Endodermal cell (in vitro differentiated cells): ENCODE measurements around the gene SNX5. TPM values are rescaled to one million over a fixed set of nuclear protein-coding genes. Genes with fewer than 3 reads are reported as not detected.

Source experiments
- DNase-seq: peaks from one replicate; pipeline ENCODE4 v3.0.0-alpha.2; 2017
- H3K27ac ChIP-seq: 2 replicates; pipeline ENCODE4 v1.5.1; 2013; ENCODE audit warnings: mild to moderate bottlenecking, low read depth, low read length, moderate library complexity
- H3K27me3 ChIP-seq: 2 replicates; pipeline ENCODE4 v1.6.1; 2013; ENCODE audit warnings: mild to moderate bottlenecking, low read length, moderate library complexity; ENCODE audit not compliant: insufficient read depth, control insufficient read depth, poor library complexity, severe bottlenecking
- H3K36me3 ChIP-seq: 2 replicates; pipeline ENCODE4 v1.7.0; 2013; ENCODE audit warnings: mild to moderate bottlenecking, low read length, moderate library complexity; ENCODE audit not compliant: control insufficient read depth, insufficient read depth
- H3K4me1 ChIP-seq: one replicate; pipeline ENCODE4 v1.7.0; 2013; ENCODE audit warnings: low read length; ENCODE audit not compliant: control insufficient read depth, insufficient read depth
- H3K4me3 ChIP-seq: 2 replicates; pipeline ENCODE4 v1.5.1; 2013; ENCODE audit warnings: mild to moderate bottlenecking, low read length, moderate library complexity
- H3K9ac ChIP-seq: 2 replicates; pipeline ENCODE4 v1.6.1; 2013; ENCODE audit warnings: mild to moderate bottlenecking, low read length, moderate library complexity; ENCODE audit not compliant: poor library complexity, severe bottlenecking; ENCODE audit errors: extremely low read depth
- H3K9me3 ChIP-seq: 2 replicates; pipeline ENCODE4 v1.6.1; 2013; ENCODE audit warnings: mild to moderate bottlenecking, low read length, moderate library complexity; ENCODE audit not compliant: control insufficient read depth
- H3K27ac Mint-ChIP-seq: 2 replicates; pipeline ENCODE4 v1.8.0; 2020; ENCODE audit warnings: mixed read lengths
- H3K27me3 Mint-ChIP-seq: 2 replicates; pipeline ENCODE4 v1.8.0; 2021; ENCODE audit warnings: mild to moderate bottlenecking, mixed read lengths; ENCODE audit not compliant: insufficient read depth
- H3K36me3 Mint-ChIP-seq: 2 replicates; pipeline ENCODE4 v1.8.0; 2020; ENCODE audit warnings: low read depth, mixed read lengths
- H3K4me1 Mint-ChIP-seq: 2 replicates; pipeline ENCODE4 v1.8.0; 2020; ENCODE audit warnings: mixed read lengths
- H3K4me3 Mint-ChIP-seq: 2 replicates; pipeline ENCODE4 v1.8.0; 2020; ENCODE audit warnings: mild to moderate bottlenecking, moderate library complexity, mixed read lengths
- H3K9me3 Mint-ChIP-seq: 2 replicates; pipeline ENCODE4 v1.8.0; 2020; ENCODE audit warnings: mild to moderate bottlenecking, mixed read lengths
- WGBS, 2 experiments: methylation state at CpG; one replicate each; pipeline versions ENCODE4 v1.1.5 to v1.1.7; 2013; ENCODE audit warnings: missing lambda C conversion rate in 2 of 2, mixed read lengths in 1 of 2; ENCODE audit not compliant: insufficient coverage in 1 of 2, insufficient read length in 1 of 2; 5-methylcytosine and 5-hydroxymethylcytosine counted together
- long read RNA-seq, 4 experiments: library from polyadenylated mRNA in 2 of 4; library from RNA in 1 of 4; library from capped mRNA in 1 of 4; stranded (forward) in 3 of 4; unstranded in 1 of 4; transcript quantifications; one replicate each; pipeline ENCODE4 v2.0.0, GENCODE V29; 2020 to 2021; ENCODE audit warnings: inconsistent platforms in 1 of 4
- polyA plus RNA-seq, 2 experiments: library from polyadenylated mRNA; stranded (reverse); fragments of 50-300 nt; gene quantifications; one replicate each; pipeline ENCODE4 v1.2.3, GENCODE V29; 2013
- total RNA-seq, 2 donors: library from RNA; stranded (reverse); fragmentation: NEBNext Ultra II Directional in 1 of 2; extraction: Animal tissue kit (Norgen Biotek cat#: 25700) in 1 of 2; gene quantifications; 2 replicates in 1 of 2; 3 replicates in 1 of 2; pipeline ENCODE4 v1.2.1, GENCODE V29; 2021
- TF ChIP-seq, protein P1 (sequence below): fragments of 200-600 bp; sonication (generic); conservative IDR thresholded peaks from 2 replicates; pipeline ENCODE4 v1.5.0; 2021; ENCODE audit warnings: antibody characterized with exemption, mild to moderate bottlenecking

SNX5 gene
- 100 to 1,000 TPM; 170 to 171 TPM for total RNA-seq
- 124 TPM for polyA plus RNA-seq (2013, experiment 1 of 2)
- 121 TPM for polyA plus RNA-seq (2013, experiment 2 of 2)
- long read RNA-seq, experiment 1, transcript SNX5-201 (13 exons, 2,270 nt): minor isoform, 8 of 68 reads
- long read RNA-seq, experiment 1, transcript SNX5-202 (14 exons, 2,288 nt): major isoform, 14 of 68 reads
- long read RNA-seq, experiment 1, transcript SNX5-218 (1 exons, 3,931 nt): minor isoform, 6 of 68 reads
- long read RNA-seq, experiment 1, partial matches to known transcripts: 17 of 68 reads
- long read RNA-seq, experiment 1, other reads (novel, unspliced or antisense): 17 of 68 reads
- long read RNA-seq, experiment 2, transcript SNX5-201 (13 exons, 2,270 nt): major isoform, 76 of 144 reads
- long read RNA-seq, experiment 2, transcript SNX5-214 (13 exons, 2,025 nt): minor isoform, 6 of 144 reads
- long read RNA-seq, experiment 2, transcript SNX5-202 (14 exons, 2,288 nt): minor isoform, 23 of 144 reads
- long read RNA-seq, experiment 2, partial matches to known transcripts: 8 of 144 reads
- long read RNA-seq, experiment 2, other reads (novel, unspliced or antisense): 25 of 144 reads
- long read RNA-seq, experiment 3, transcript SNX5-201 (13 exons, 2,270 nt): minor isoform, 28 of 366 reads
- long read RNA-seq, experiment 3, transcript SNX5-214 (13 exons, 2,025 nt): minor isoform, 19 of 366 reads
- long read RNA-seq, experiment 3, transcript SNX5-202 (14 exons, 2,288 nt): major isoform, 240 of 366 reads
- long read RNA-seq, experiment 3, partial matches to known transcripts: 23 of 366 reads
- long read RNA-seq, experiment 3, other reads (novel, unspliced or antisense): 54 of 366 reads
- long read RNA-seq, experiment 4, transcript SNX5-201 (13 exons, 2,270 nt): minor isoform, 76 of 258 reads
- long read RNA-seq, experiment 4, transcript SNX5-202 (14 exons, 2,288 nt): major isoform, 113 of 258 reads
- long read RNA-seq, experiment 4, transcript SNX5-214 (13 exons, 2,025 nt): minor isoform, 25 of 258 reads
- long read RNA-seq, experiment 4, partial matches to known transcripts: 13 of 258 reads
- long read RNA-seq, experiment 4, other reads (novel, unspliced or antisense): 29 of 258 reads

DNA sequence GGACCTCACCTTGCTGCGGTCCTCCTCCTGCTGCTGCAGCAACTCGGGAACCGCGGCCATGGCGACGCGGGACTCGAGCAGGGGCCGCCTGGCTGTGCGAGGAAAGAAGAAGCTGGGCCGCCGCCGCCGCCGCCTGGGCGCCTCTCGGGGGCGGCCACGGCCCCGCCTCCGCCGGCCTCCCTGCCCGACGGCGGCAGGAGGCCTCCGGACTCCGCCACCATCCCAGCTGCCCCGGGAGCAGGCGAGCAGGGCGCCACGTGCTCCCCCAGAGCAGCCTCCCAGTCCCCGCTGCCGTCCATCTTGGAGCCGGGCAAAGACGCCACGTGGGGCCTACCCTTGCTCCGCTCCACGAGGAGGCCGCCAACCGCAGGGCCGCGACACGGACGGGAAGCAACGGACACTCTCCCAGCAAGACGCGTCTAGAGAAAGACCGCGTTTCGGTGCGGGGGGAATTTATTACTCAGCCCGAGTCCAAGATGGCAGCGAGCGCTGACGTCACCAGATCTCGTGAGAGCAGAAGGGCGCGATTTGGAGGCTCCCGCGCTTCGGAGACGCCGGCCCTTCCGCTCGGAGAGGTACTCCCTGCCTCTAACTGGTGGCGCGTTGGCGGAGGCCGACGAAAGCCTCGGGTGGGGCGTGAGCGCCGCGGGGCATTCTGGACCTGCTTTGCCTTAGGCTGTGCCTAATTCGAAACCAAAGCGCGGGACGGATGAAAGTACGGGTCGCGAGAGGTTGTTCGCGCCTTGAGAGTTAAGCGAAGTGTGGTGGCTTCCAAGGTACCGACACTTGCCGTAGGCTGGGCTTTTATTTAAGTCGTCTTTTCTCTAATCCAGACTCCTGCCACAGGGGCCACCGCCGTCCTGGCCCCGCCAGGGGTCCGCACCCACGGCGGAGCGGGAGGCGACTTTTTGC, at the start of gene SNX5, which contains the start of gene MGME1:
SNX5 (minus strand) TSS at position 429 of the 912 bp plus-strand sequence; CDS start at position 60, 369 bp downstream.
MGME1 (plus strand) TSS at position 653 of the 912 bp plus-strand sequence. CDS start 842 bp downstream, outside the sequence.
- WGBS, 2 experiments: 0% methylated on average over 45 to 96 of the region's 96 CpGs
- Mint-ChIP-seq H3K36me3 (peaks cover 38% of the 10 kb centered on the region), H3K4me1 (peaks cover 46% of the 10 kb centered on the region), H3K9me3 (no peaks in the 10 kb centered on the region), H3K4me3 (peak within 1 kb of the TSS; percentile 95), H3K27ac (peak within 1 kb of the TSS; percentile 99), H3K27me3 (no peaks in the 10 kb centered on the region)
- peak within 1 kb of the TSS; percentile 99 for H3K9ac ChIP-seq
- H3K4me3 ChIP-seq: peak within 1 kb of the TSS; percentile 91
- peaks cover 26% of the 10 kb centered on the region for H3K36me3 ChIP-seq
- H3K9me3 ChIP-seq: no peaks in the 10 kb centered on the region
- H3K4me1 ChIP-seq: peaks cover 13% of the 10 kb centered on the region
- TF ChIP-seq, protein P1, sequence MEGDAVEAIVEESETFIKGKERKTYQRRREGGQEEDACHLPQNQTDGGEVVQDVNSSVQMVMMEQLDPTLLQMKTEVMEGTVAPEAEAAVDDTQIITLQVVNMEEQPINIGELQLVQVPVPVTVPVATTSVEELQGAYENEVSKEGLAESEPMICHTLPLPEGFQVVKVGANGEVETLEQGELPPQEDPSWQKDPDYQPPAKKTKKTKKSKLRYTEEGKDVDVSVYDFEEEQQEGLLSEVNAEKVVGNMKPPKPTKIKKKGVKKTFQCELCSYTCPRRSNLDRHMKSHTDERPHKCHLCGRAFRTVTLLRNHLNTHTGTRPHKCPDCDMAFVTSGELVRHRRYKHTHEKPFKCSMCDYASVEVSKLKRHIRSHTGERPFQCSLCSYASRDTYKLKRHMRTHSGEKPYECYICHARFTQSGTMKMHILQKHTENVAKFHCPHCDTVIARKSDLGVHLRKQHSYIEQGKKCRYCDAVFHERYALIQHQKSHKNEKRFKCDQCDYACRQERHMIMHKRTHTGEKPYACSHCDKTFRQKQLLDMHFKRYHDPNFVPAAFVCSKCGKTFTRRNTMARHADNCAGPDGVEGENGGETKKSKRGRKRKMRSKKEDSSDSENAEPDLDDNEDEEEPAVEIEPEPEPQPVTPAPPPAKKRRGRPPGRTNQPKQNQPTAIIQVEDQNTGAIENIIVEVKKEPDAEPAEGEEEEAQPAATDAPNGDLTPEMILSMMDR: no peak
- peak within 1 kb of the TSS; percentile 99 for H3K27ac ChIP-seq
- DNase-seq: peak; percentile 100
- no peaks in the 10 kb centered on the region for H3K27me3 ChIP-seq

DNA sequence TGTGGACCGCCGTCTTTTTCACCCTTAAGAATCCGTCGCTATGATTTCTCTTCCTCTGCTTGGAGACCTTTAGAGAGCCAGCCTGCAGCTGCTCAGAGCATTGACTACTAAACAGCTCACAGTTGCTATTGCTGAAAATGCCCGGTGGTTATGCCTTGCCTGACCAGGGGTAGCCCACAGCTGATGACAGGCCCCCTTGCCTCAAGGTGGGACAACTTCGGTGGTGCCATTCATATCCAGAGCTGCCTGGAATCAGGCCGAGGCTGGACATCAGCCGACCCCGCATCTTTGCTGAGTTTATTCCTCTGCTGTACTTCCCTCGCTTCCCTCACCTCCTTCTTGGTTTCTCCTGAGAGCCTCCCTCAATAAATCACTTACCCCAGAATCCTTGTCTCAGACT, 49.5 kb upstream of the SNX5 start:
- Mint-ChIP-seq H3K4me1 (no peaks in the 10 kb centered on the region), H3K27me3 (peaks cover 2% of the 10 kb centered on the region), H3K27ac (no peak overlapping the region), H3K9me3 (peaks cover 8% of the 10 kb centered on the region), H3K36me3 (peaks cover 7% of the 10 kb centered on the region), H3K4me3 (no peak overlapping the region)
- WGBS, 2 experiments: 92 to 93% methylated on average over 10 of the region's 10 CpGs
- Histone ChIP-seq H3K4me3 (no peak overlapping the region), H3K9me3 (peaks cover 11% of the 10 kb centered on the region), H3K36me3 (peaks cover 6% of the 10 kb centered on the region), H3K27ac (no peak overlapping the region), H3K27me3 (no peaks in the 10 kb centered on the region), H3K9ac (no peak overlapping the region), H3K4me1 (no peaks in the 10 kb centered on the region)
- no peak for DNase-seq
- TF ChIP-seq, protein P1: no peak
